ENCODE measurements around the gene CMTM5.

CMTM5 gene

DNA sequence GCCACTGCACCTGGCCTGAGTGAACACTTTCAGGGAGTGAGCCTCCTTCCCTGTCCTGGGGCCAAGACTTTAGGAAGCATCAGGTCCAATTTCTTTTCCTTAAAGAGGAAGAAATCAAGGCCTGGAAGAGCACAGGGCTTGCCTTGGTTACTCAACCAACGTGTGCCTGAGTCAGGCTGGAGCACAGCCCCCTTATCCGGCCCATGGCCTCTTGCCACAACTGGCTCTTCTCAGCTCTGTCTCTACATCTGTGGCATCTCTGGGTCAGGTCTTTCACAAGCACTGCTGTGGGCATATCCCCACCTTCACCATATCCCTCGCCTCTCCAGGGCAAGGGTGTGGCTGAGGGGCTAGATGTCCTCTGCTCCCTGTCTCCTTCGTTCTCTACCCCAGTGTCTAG lies 24.4 kb downstream of the CMTM5 start:
- TF ChIP-seq, protein P1, sequence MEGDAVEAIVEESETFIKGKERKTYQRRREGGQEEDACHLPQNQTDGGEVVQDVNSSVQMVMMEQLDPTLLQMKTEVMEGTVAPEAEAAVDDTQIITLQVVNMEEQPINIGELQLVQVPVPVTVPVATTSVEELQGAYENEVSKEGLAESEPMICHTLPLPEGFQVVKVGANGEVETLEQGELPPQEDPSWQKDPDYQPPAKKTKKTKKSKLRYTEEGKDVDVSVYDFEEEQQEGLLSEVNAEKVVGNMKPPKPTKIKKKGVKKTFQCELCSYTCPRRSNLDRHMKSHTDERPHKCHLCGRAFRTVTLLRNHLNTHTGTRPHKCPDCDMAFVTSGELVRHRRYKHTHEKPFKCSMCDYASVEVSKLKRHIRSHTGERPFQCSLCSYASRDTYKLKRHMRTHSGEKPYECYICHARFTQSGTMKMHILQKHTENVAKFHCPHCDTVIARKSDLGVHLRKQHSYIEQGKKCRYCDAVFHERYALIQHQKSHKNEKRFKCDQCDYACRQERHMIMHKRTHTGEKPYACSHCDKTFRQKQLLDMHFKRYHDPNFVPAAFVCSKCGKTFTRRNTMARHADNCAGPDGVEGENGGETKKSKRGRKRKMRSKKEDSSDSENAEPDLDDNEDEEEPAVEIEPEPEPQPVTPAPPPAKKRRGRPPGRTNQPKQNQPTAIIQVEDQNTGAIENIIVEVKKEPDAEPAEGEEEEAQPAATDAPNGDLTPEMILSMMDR (conservative IDR thresholded peaks at IDR 0.05; ENCODE audit: low read length) = no peak
- no peak overlapping the region for H3K4me3 ChIP-seq (ENCODE audit: low read length)
- no peak for DNase-seq (ENCODE audit: low read depth)

DNA sequence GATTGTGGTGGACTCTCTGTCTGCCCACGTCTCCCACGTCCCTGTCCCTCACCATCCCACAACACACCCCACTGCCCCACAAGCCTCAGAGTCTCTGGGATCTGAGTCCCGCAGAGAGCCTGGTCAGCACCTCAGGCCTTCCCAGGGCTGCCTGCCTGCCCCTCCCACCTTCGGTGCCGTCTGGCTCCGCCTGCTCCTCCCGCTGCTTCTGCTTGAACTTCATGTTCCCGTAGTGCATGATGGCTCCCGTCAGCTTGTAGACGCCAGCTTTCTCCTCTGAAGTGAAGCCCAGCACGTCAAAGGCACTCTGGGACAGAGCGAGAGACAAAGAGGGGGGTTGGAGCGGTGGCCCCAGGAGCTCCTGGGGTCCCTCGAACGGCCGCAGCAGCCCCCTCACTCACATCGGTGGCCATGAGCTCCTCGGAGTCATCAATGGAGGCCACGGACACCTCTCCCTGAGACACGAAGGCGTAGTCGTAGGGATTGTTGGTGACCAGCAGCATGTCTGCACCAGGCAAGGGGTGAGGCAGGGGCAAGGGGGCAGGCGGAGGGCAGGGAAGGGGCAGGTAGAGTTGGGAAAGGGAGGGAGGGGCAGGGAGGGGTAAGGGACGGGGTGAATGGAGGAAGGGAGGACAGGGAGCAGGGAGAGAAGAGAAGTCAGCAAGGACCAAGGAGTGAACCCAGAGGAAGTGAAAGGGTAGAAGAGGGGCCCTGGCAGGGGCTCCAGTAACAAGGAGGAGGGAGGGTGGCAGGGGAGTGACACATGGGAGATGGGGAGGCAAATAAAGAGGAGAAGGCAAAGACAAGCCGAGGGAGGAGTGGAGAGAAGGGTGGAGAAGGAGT lies 25.7 kb downstream of the CMTM5 start:
- DNase-seq (ENCODE audit: low read depth) = no peak
- H3K4me3 ChIP-seq (ENCODE audit: low read length) = no peak overlapping the region
- TF ChIP-seq, protein P1 (conservative IDR thresholded peaks at IDR 0.05; ENCODE audit: low read length) = no peak

DNA sequence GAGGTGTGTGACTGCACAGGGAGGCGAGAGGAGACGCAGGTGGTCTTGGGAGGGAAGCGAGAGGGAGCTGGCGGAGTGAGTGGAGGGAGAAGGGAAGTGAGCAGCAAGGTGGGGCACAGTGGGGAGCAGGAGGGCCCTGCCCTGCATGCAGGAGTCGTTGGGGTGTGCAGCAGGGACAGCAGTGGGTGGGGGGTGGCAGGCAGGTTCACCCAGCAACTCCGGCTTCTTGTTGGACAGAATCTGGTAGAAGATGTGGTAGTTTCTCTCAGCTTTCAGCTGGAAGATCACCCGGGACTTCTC lies 26.2 kb downstream of the CMTM5 start:
- no peak overlapping the region for H3K4me3 ChIP-seq (ENCODE audit: low read length)

DNA sequence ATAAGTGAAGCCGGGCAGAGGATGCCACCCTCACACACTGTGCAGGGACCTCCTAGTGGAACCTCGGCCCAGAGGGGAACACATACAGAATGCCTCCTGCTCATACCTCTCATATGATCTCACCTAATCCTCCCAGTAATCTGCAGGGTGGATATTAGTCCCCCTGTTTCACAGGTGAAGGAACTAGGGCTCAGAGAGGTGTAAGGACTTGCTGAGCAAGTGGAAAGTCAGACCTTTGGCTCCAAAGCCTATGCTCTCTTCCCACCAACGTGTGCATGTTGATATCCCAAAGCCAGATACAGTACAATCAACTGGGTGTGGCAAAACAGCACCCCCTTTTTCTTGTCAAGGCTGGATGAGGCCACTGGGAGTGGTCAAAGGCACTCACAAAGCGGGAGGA lies 27.1 kb downstream of the CMTM5 start:
- TF ChIP-seq, protein P1 (conservative IDR thresholded peaks at IDR 0.05; ENCODE audit: low read length) = no peak
- H3K4me3 ChIP-seq (ENCODE audit: low read length) = no peak overlapping the region
- no peak for DNase-seq (ENCODE audit: low read depth)

More for the DNA sequence above, 26.2 kb downstream of the CMTM5 start:
- DNase-seq (ENCODE audit: low read depth) = no peak
- TF ChIP-seq, protein P1 (conservative IDR thresholded peaks at IDR 0.05; ENCODE audit: low read length) = no peak

DNA sequence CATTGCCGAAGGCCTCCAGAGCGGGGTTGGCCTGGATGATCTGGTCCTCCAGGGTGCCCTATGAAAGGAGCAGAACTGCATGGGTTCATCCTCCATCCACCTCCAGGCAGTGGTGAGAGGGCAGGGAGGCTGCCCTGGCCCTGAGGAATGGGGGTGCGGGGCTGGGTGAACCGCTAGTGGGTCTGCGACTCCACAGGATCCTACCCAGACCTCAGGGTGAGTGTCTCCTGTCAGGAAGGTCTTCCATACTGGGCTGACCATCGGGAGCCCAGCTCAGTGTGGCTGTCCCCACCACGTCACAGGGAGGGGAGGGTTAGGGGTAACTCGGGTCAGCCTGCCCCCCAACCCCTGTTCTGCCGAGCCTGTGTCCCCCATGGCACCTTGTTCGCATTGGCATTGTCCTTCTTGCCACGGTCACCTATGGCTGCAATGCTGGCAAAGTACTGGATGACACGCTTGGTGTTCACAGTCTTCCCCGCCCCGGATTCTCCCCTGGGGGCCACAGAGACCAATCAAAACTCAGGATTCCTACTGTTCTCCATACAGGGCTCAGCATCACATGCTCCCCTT lies 27.6 kb downstream of the CMTM5 start:
- no peak for DNase-seq (ENCODE audit: low read depth)
- no peak overlapping the region for H3K4me3 ChIP-seq (ENCODE audit: low read length)
- TF ChIP-seq, protein P1 (conservative IDR thresholded peaks at IDR 0.05; ENCODE audit: low read length) = no peak

DNA sequence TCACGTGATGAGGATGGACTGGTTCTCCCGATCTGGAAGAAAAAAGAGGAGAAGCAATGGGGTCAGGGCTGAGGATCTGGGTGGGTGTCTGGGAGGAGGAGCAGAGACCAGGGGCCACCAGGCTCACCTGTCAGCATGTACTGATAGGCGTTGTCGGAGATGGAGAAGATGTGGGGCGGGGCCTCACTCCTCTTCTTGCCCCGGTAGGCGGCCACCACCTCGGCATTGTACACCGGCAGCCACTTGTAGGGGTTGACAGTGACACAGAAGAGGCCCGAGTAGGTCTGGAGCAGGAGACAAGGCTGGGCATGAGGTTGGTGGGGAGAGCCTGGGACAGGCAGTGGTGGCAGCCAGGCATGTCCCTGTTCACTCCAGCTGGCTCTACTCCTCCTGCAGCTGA lies 28.2 kb downstream of the CMTM5 start:
- no peak for DNase-seq (ENCODE audit: low read depth)
- no peak overlapping the region for H3K4me3 ChIP-seq (ENCODE audit: low read length)
- TF ChIP-seq, protein P1 (conservative IDR thresholded peaks at IDR 0.05; ENCODE audit: low read length) = no peak

DNA sequence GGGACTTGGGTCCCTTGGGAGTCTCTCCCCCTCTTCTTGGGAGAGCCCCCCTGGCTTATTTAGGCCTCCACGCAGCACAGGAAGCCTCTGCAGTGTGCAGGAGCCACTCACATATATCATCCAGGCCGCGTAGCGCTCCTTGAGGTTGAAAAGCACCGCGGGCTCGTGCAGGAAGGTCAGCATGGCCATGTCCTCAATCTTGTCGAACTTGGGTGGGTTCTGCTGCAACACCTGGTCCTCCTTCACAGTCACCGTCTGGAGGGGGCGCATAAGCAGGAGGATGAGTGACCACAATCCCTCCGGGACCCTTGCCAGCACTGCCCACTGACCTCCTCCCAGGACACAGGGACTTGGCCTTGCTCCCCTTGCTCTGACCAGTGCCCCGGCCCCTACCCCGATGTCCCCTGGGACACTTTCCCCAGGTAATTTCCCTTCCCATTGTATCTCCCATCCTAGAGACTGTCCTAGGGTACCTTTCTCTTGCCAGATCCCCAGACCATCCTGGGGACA lies 28.7 kb downstream of the CMTM5 start:
- DNase-seq (ENCODE audit: low read depth) = no peak
- TF ChIP-seq, protein P1 (conservative IDR thresholded peaks at IDR 0.05; ENCODE audit: low read length) = no peak
- no peak overlapping the region for H3K4me3 ChIP-seq (ENCODE audit: low read length)

Measured in AG10803 (cell line).